H1 (cell line): ENCODE measurements around the gene FAM53B. TPM values are rescaled to one million over a fixed set of nuclear protein-coding genes. Genes with fewer than 3 reads are reported as not detected.

Source experiments
- CTCF ChIA-PET: fragments of 300-600 bp; sonication (Branson Sonifier 250); formaldehyde crosslinking; loops from one replicate; lab custom pipeline; 2021; ENCODE audit not compliant: partially characterized antibody; lab: Charles Lee
- POLR2A ChIA-PET: fragments of 300-600 bp; sonication (Branson Sonifier 250); formaldehyde crosslinking; loops from one replicate; lab custom pipeline; 2021; ENCODE audit warnings: inconsistent platforms; ENCODE audit not compliant: partially characterized antibody; lab: Charles Lee
- DNase-seq, 2 experiments: peaks; one replicate each; pipeline versions ENCODE4 v3.0.0 to v3.0.0-alpha.2; 2010 to 2022; ENCODE audit warnings: low spot score in 2 of 2, low read depth in 1 of 2, mixed read lengths in 1 of 2
- FAIRE-seq: peaks from 2 replicates; lab custom pipeline; 2011; peaks lifted over from hg19 to GRCh38; lab: Jason Lieb, UNC
- H2AFZ ChIP-seq: 2 replicates; pipeline ENCODE4 v1.8.1; 2012; ENCODE audit warnings: low read length, inconsistent platforms
- H2AK5ac ChIP-seq: 2 replicates; pipeline ENCODE4 v1.6.1; 2013; ENCODE audit warnings: low read depth, low read length
- H2BK120ac ChIP-seq: replicated peaks from 2 replicates; pipeline ENCODE3; 2013; ENCODE audit warnings: low read depth, low read length, inconsistent platforms
- H2BK12ac ChIP-seq: 2 replicates; pipeline ENCODE4 v1.6.1; 2013; ENCODE audit warnings: low read depth, low read length
- H2BK15ac ChIP-seq: 2 replicates; pipeline ENCODE4 v1.6.1; 2013; ENCODE audit warnings: low read length
- H2BK20ac ChIP-seq: 2 replicates; pipeline ENCODE4 v1.6.1; 2013; ENCODE audit warnings: low read length
- H2BK5ac ChIP-seq: 2 replicates; pipeline ENCODE4 v1.6.1; 2013; ENCODE audit warnings: low read depth, low read length
- H3K14ac ChIP-seq: 2 replicates; pipeline ENCODE4 v1.6.1; 2013; ENCODE audit warnings: inconsistent platforms; ENCODE audit not compliant: insufficient read length
- H3K18ac ChIP-seq: 2 replicates; pipeline ENCODE4 v1.6.1; 2013; ENCODE audit warnings: low read length; ENCODE audit errors: extremely low read depth
- H3K23ac ChIP-seq: 2 replicates; pipeline ENCODE4 v1.6.1; 2013; ENCODE audit warnings: inconsistent platforms; ENCODE audit not compliant: insufficient read length
- H3K23me2 ChIP-seq: 2 replicates; pipeline ENCODE4 v1.6.1; 2013; ENCODE audit warnings: low read depth, low read length
- H3K27ac ChIP-seq: 2 replicates; pipeline ENCODE4 v1.6.1; 2011; ENCODE audit warnings: low read depth, low read length, inconsistent platforms
- H3K27me3 ChIP-seq, 4 experiments: replicated peaks in 1 of 4; 1 replicate in 1 of 4; 2 replicates in 3 of 4; pipeline versions ENCODE4 v1.6.1 to v1.8.1; 2011 to 2013; ENCODE audit warnings: low read length in 3 of 4, mild to moderate bottlenecking in 3 of 4, inconsistent platforms in 2 of 4, mixed read lengths in 2 of 4, moderate library complexity in 1 of 4; ENCODE audit not compliant: control insufficient read depth in 3 of 4, insufficient read depth in 3 of 4; ENCODE audit errors: extremely low read depth in 1 of 4
- H3K36me3 ChIP-seq, 4 experiments: 2 replicates each; pipeline versions ENCODE4 v1.6.1 to v1.8.1; 2011 to 2013; ENCODE audit warnings: mild to moderate bottlenecking in 4 of 4, low read length in 3 of 4, moderate library complexity in 2 of 4, control low read depth in 1 of 4, inconsistent platforms in 1 of 4; ENCODE audit not compliant: insufficient read depth in 4 of 4, control insufficient read depth in 2 of 4
- H3K4ac ChIP-seq: replicated peaks from 2 replicates; pipeline ENCODE3; 2013; ENCODE audit warnings: low read length, low read depth, mixed read lengths, inconsistent platforms; ENCODE audit not compliant: insufficient read length
- H3K4me1 ChIP-seq, 4 experiments: replicated peaks in 1 of 4; 1 replicate in 1 of 4; 2 replicates in 3 of 4; pipeline versions ENCODE4 v1.6.1 to v1.8.1; 2011 to 2013; ENCODE audit warnings: low read length in 3 of 4, inconsistent platforms in 2 of 4, mixed read lengths in 1 of 4; ENCODE audit not compliant: insufficient read depth in 4 of 4, control insufficient read depth in 3 of 4
- H3K4me2 ChIP-seq, 2 experiments: 2 replicates each; pipeline versions ENCODE4 v1.6.1 to v1.8.1; 2011 to 2013; ENCODE audit warnings: low read depth in 2 of 2, low read length in 2 of 2, control low read depth in 1 of 2, inconsistent platforms in 1 of 2, mild to moderate bottlenecking in 1 of 2; ENCODE audit not compliant: insufficient read depth in 1 of 2
- H3K4me3 ChIP-seq, 4 experiments: fragments of 200-600, 300-600 bp in 1 of 4; sonication (generic), shearing (Covaris generic), sonication (Bioruptor Twin) in 1 of 4; 2 replicates each; pipeline versions ENCODE4 v1.5.1 to v1.8.1; 2011 to 2016; ENCODE audit warnings: low read length in 4 of 4, low read depth in 3 of 4, control low read depth in 2 of 4, inconsistent platforms in 2 of 4, mild to moderate bottlenecking in 2 of 4, mixed read lengths in 1 of 4, moderate library complexity in 1 of 4; ENCODE audit not compliant: insufficient read depth in 2 of 4; ENCODE audit errors: extremely low read depth in 1 of 4
- H3K56ac ChIP-seq: replicated peaks from 2 replicates; pipeline ENCODE3; 2013; ENCODE audit warnings: low read depth, mild to moderate bottlenecking, mixed read lengths, low read length, inconsistent platforms; ENCODE audit not compliant: insufficient read length
- H3K79me1 ChIP-seq: 2 replicates; pipeline ENCODE4 v1.6.1; 2013; ENCODE audit warnings: low read depth, low read length, control low read depth
- H3K79me2 ChIP-seq, 2 experiments: 2 replicates each; pipeline versions ENCODE4 v1.6.1 to v1.8.1; 2012 to 2013; ENCODE audit warnings: low read length in 2 of 2, mild to moderate bottlenecking in 2 of 2, inconsistent platforms in 1 of 2; ENCODE audit not compliant: insufficient read depth in 2 of 2, control insufficient read depth in 1 of 2
- H3K9ac ChIP-seq, 4 experiments: replicated peaks in 1 of 4; 1 replicate in 1 of 4; 2 replicates in 3 of 4; pipeline versions ENCODE4 v1.6.1 to v1.8.1; 2011 to 2013; ENCODE audit warnings: low read depth in 3 of 4, low read length in 3 of 4, control low read depth in 2 of 4, mild to moderate bottlenecking in 2 of 4, moderate library complexity in 2 of 4, inconsistent platforms in 1 of 4; ENCODE audit errors: extremely low read depth in 1 of 4
- H3K9me3 ChIP-seq, 2 experiments: 2 replicates each; pipeline versions ENCODE4 v1.6.1 to v1.8.1; 2012 to 2013; ENCODE audit warnings: mild to moderate bottlenecking in 2 of 2, moderate library complexity in 2 of 2, control low read depth in 1 of 2, inconsistent platforms in 1 of 2, low read depth in 1 of 2, low read length in 1 of 2, mixed read lengths in 1 of 2; ENCODE audit not compliant: insufficient read depth in 2 of 2
- H4K20me1 ChIP-seq, 2 experiments: replicated peaks in 1 of 2; 2 replicates each; pipeline versions ENCODE3 to v1.8.1; 2011 to 2013; ENCODE audit warnings: inconsistent platforms in 2 of 2, low read length in 2 of 2, mild to moderate bottlenecking in 1 of 2; ENCODE audit not compliant: insufficient read depth in 2 of 2, control insufficient read depth in 1 of 2
- H4K5ac ChIP-seq: 2 replicates; pipeline ENCODE4 v1.6.1; 2013; ENCODE audit warnings: low read length, low read depth, mixed read lengths, inconsistent platforms; ENCODE audit not compliant: insufficient read length
- H4K8ac ChIP-seq: 2 replicates; pipeline ENCODE4 v1.8.0; 2013; ENCODE audit warnings: mild to moderate bottlenecking, moderate library complexity, low read length, inconsistent platforms; ENCODE audit not compliant: insufficient read depth; ENCODE audit errors: extremely low read depth
- H4K91ac ChIP-seq: replicated peaks from 2 replicates; pipeline ENCODE3; 2013; ENCODE audit warnings: low read length, mixed read lengths, inconsistent platforms; ENCODE audit not compliant: insufficient read length
- HDAC6 ChIP-seq: IDR thresholded peaks from one replicate; pipeline ENCODE4 v1.7.1; 2012; ENCODE audit warnings: low read depth, mild to moderate bottlenecking, inconsistent platforms, low read length, moderate library complexity
- JUN ChIP-seq: IDR thresholded peaks from 2 replicates; pipeline ENCODE4 v1.6.1; 2011; ENCODE audit warnings: low read depth, mild to moderate bottlenecking, improper control_type of control experiment, low read length
- JUND ChIP-seq: IDR thresholded peaks from 2 replicates; pipeline ENCODE4 v1.6.1; 2011; ENCODE audit warnings: mild to moderate bottlenecking, improper control_type of control experiment, low read length
- SIX5 ChIP-seq: IDR thresholded peaks from 2 replicates; pipeline ENCODE4 v1.6.1; 2011; ENCODE audit warnings: mild to moderate bottlenecking, low read depth, low read length
- TBP ChIP-seq: IDR thresholded peaks from 2 replicates; pipeline ENCODE4 v1.6.1; 2011; ENCODE audit warnings: low read depth, low read length, improper control_type of control experiment
- TCF12 ChIP-seq: IDR thresholded peaks from 2 replicates; pipeline ENCODE4 v1.6.1; 2011; ENCODE audit warnings: low read depth, mild to moderate bottlenecking, low read length
- WGBS, 2 experiments: shearing (Covaris generic) in 1 of 2; methylation state at CpG; one replicate each; pipeline versions ENCODE4 v1.1.6 to v1.1.7; 2013 to 2015; ENCODE audit warnings: low lambda C conversion rate in 2 of 2, mixed read lengths in 2 of 2, inconsistent platforms in 1 of 2, low coverage in 1 of 2, missing lambda C conversion rate in 1 of 2; ENCODE audit not compliant: insufficient replicate concordance in 2 of 2, insufficient coverage in 1 of 2, insufficient read length in 1 of 2; ENCODE audit errors: extremely low coverage in 1 of 2, missing lambda C conversion rate in 1 of 2; 5-methylcytosine and 5-hydroxymethylcytosine counted together
- polyA plus RNA-seq, 7 experiments: library from polyadenylated mRNA; depleted of rRNA in 3 of 7; stranded (reverse) in 5 of 7; unstranded in 2 of 7; fragments of >200 nt in 5 of 7; fragments of 200-250 nt in 2 of 7; gene quantifications; 1 replicate in 5 of 7; 2 replicates in 1 of 7; 4 replicates in 1 of 7; pipeline versions ENCODE4 v1.2.1 to v1.2.3, GENCODE V29; 2011 to 2013; ENCODE audit warnings: missing spikeins in 2 of 7, mixed read lengths in 2 of 7
- total RNA-seq: library from RNA; stranded (reverse); fragmentation: NEBNext Ultra II Directional; extraction: Animal tissue kit (Norgen Biotek cat#: 25700); gene quantifications from 2 replicates; pipeline ENCODE4 v1.2.1, GENCODE V29; 2021

FAM53B gene
- total and polyA plus RNA-seq, 2 of the 8 experiments (the other 6 are each of a cell fraction or from before 2014, with no cell fraction given) = 5.3 to 14.4 TPM

GRCh38 chr10:124643330-124644009 lies 100.7 kb downstream of the FAM53B start:
- Histone ChIP-seq H2BK12ac (no peak overlapping the region), H3K27ac (no peak overlapping the region), H3K23ac (no peak overlapping the region), H2BK20ac (no peak overlapping the region), H3K4ac (no peak overlapping the region), H2BK5ac (no peak overlapping the region), H3K9me3 (no peaks in the 10 kb centered on the region), H3K27me3 (no peaks in the 10 kb centered on the region), H3K79me2 (no peaks in the 10 kb centered on the region; a peak in 1 of 4 replicates), H3K4me1 (peaks cover 0 to 6% (median 2%) of the 10 kb centered on the region in 4 experiments; a peak in 2 of 7 replicates), H3K18ac (no peak overlapping the region), H4K91ac (no peak overlapping the region), H3K79me1 (no peaks in the 10 kb centered on the region; the same call in 1 of the 2 replicates), H3K23me2 (0 out of 2 replicates have a peak, but pooled peaks cover 2% of the 10 kb centered on the region), H2AFZ (no peak overlapping the region), H3K56ac (no peak overlapping the region), H2BK120ac (no peak overlapping the region), H3K14ac (no peak overlapping the region), H3K9ac (no peak overlapping the region), H3K4me3 (no peak overlapping the region), H2AK5ac (no peak overlapping the region), H4K20me1 (peaks cover 1 to 3% of the 10 kb centered on the region in 2 experiments), H2BK15ac (no peak overlapping the region), H4K5ac (no peak overlapping the region), H3K4me2 (no peak overlapping the region), H3K36me3 (no peaks in the 10 kb centered on the region), H4K8ac (no peak overlapping the region)
- ChIA-PET CTCF (interaction anchor here (0.9 to 5.5 kb wide), 17 partner anchors 11 to 104 kb away, joined by 3 to 37 read pairs (median 4); no protein-coding TSS in a partner anchor), POLR2A (no interaction called here)
- FAIRE-seq (no peak), DNase-seq (no peak)
- 93% methylated on average over 30 of the region's 30 CpGs; no CpG with 5 or more reads in 1 of the 2 experiments for WGBS, 2 experiments
- TF ChIP-seq SIX5 (no peak), TBP (no peak), JUN (no peak), HDAC6 (no peak), JUND (no peak), TCF12 (no peak)
